Gastroesophageal sphincter (tissue), 4 donors: ENCODE measurements around the gene CEP19. TPM values are rescaled to one million over a fixed set of nuclear protein-coding genes. Genes with fewer than 3 reads are reported as not detected.
A peak's percentile ranks its signal among the peaks of the same experiment; 100 is the strongest.
"Not testable (repeated sequence)": the region's sequence is repeated elsewhere in the genome, so short reads cannot be mapped to it uniquely, and the experiment has no call there.

Experiments
- ATAC-seq: fragments of 150-250 bp; one replicate; pipeline ENCODE4 v1.9.1; 2016; ENCODE audit warnings: mild to moderate bottlenecking, moderate library complexity
- H3K27ac ChIP-seq, 4 donors: fragments of 200-600 bp; sonication (generic) in 3 of 4; 1 replicate in 3 of 4; 2 replicates in 1 of 4; pipeline ENCODE4 v1.5.1; 2016 to 2019
- H3K27me3 ChIP-seq: fragments of 200-600 bp; sonication (generic); one replicate; pipeline ENCODE4 v1.5.1; 2019
- H3K36me3 ChIP-seq, 2 donors: fragments of 200-600 bp; sonication (generic); one replicate each; pipeline ENCODE4 v1.5.1; 2019; ENCODE audit warnings: control low read depth in 1 of 2
- H3K4me1 ChIP-seq, 3 donors: fragments of 200-600 bp; sonication (generic); 1 replicate in 2 of 3; 2 replicates in 1 of 3; pipeline ENCODE4 v1.5.1; 2016 to 2019; ENCODE audit warnings: control low read depth in 2 of 3
- H3K4me3 ChIP-seq, 2 donors: fragments of 200-600 bp; sonication (generic); one replicate each; pipeline ENCODE4 v1.5.1; 2019; ENCODE audit warnings: mild to moderate bottlenecking in 1 of 2, moderate library complexity in 1 of 2
- H3K9me3 ChIP-seq, 3 donors: fragments of 200-600 bp; sonication (generic); one replicate each; pipeline ENCODE4 v1.5.1; 2017 to 2019; ENCODE audit warnings: control low read depth in 2 of 3
- EP300 ChIP-seq: sonication (generic); formaldehyde crosslinking; IDR thresholded peaks from one replicate; pipeline ENCODE4 v1.6.1; 2017; ENCODE audit warnings: antibody characterized with exemption, mild to moderate bottlenecking
- POLR2A ChIP-seq, 2 donors: fragments of 450-650 bp; IDR thresholded peaks; one replicate each; pipeline ENCODE4 v1.6.1; 2017; ENCODE audit warnings: antibody characterized with exemption in 2 of 2, mild to moderate bottlenecking in 2 of 2, moderate library complexity in 1 of 2
- POLR2AphosphoS5 ChIP-seq: sonication (generic); formaldehyde crosslinking; IDR thresholded peaks from one replicate; pipeline ENCODE4 v1.6.1; 2017; ENCODE audit warnings: antibody characterized with exemption
- WGBS, 2 donors: methylation state at CpG; one replicate each; pipeline ENCODE4 v1.1.5; 2018; ENCODE audit warnings: low coverage in 1 of 2; 5-methylcytosine and 5-hydroxymethylcytosine counted together
- total RNA-seq, 4 donors: library from RNA; depleted of rRNA; stranded (reverse); fragments of >200 nt; gene quantifications; one replicate each; pipeline ENCODE4 v1.1.0, GENCODE V29; 2016
- TF ChIP-seq, protein P1 (sequence below), 4 experiments: fragments of 200-600 bp in 2 of 4; fragments of 450-650 bp in 2 of 4; sonication (generic) in 1 of 4; IDR thresholded peaks; one replicate each; pipeline ENCODE4 v1.5.1; 2017 to 2019; ENCODE audit warnings: antibody characterized with exemption in 4 of 4, mild to moderate bottlenecking in 2 of 4, moderate library complexity in 2 of 4

Gene CEP19
- total RNA-seq, 4 donors from 2014 or later: 1.1 to 4.9 (median 2.9) TPM

DNA sequence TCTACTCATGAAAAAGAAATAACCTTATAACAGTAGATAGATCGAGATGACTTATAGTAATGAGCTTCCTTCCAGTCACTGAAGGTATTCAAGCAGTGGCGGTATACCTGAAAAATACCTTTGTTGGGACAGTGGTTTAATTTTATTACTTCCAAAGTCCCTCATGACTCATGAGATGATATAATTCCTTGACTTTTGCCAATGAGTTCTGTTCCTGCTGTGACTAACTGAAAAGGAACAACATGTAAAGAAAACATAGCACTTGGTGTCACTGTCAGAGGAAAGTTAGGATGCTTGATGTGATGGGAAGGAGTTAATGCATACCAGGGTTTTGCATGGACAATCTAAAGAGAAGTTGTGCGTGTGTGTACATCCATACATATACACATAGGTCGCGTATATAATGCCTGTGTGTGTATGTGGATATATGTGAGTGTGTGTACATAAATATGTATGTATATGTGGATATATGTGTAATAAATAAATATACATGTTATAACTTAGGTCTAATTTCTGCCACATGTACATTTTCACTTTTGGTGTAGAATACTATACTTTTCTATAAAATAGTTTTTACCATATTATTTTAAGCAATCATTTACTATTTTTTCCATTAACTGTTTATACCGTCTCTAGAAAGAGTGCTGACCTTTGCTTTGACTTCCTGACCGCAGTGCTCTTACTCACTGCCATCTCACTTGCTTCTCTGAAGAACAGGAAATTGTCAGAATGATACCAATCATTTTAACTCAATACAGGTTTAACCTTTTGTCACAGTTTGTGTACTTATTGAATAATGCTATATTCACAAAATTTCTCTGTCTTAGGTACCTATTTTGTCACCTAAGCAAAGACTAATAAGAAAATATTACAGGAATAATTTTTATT is 15.0 kb upstream of the CEP19 start:
- no peaks in the 10 kb centered on the region for H3K27me3 ChIP-seq
- no peak for TF ChIP-seq POLR2AphosphoS5
- no peak for TF ChIP-seq POLR2A (IDR thresholded peaks at IDR 0.05)
- TF ChIP-seq EP300: no peak
- TF ChIP-seq, protein P1, sequence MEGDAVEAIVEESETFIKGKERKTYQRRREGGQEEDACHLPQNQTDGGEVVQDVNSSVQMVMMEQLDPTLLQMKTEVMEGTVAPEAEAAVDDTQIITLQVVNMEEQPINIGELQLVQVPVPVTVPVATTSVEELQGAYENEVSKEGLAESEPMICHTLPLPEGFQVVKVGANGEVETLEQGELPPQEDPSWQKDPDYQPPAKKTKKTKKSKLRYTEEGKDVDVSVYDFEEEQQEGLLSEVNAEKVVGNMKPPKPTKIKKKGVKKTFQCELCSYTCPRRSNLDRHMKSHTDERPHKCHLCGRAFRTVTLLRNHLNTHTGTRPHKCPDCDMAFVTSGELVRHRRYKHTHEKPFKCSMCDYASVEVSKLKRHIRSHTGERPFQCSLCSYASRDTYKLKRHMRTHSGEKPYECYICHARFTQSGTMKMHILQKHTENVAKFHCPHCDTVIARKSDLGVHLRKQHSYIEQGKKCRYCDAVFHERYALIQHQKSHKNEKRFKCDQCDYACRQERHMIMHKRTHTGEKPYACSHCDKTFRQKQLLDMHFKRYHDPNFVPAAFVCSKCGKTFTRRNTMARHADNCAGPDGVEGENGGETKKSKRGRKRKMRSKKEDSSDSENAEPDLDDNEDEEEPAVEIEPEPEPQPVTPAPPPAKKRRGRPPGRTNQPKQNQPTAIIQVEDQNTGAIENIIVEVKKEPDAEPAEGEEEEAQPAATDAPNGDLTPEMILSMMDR (IDR thresholded peaks at IDR 0.05): no peak
- ATAC-seq: no peak
- no peak overlapping the region for H3K27ac ChIP-seq
- WGBS, 2 donors: 83 to 91% methylated on average over 7 of the region's 7 CpGs
- no peak overlapping the region for H3K4me3 ChIP-seq
- no peaks in the 10 kb centered on the region for H3K4me1 ChIP-seq
- no peaks in the 10 kb centered on the region for H3K9me3 ChIP-seq
- peaks cover 0 to 54% of the 10 kb centered on the region in 2 donors for H3K36me3 ChIP-seq

DNA sequence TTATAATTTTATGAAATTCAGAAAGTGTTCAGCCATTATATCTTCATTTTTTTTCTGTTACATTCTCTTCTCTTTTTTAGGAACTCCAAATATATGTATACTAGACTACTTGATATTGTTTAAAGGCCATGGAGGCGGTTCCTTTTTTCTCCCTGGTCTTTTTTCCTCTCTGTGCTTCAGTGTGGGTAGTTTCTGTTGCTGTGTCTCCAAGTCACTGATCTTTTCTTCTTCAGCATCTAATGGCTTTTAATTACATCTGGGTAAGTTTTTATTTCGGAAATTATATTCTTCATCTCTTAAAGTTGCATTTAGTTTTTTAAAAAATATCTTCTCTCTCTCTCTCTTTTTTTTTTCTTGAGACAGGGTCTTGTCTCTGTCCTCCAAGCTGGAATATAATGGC is 9.0 kb upstream of the CEP19 start:
- ATAC-seq: no peak
- 44 to 92% methylated on average over 2 of the region's 2 CpGs for whole genome bisulfite sequencing, 2 donors
- Histone ChIP-seq H3K4me3 (no peak overlapping the region), H3K4me1 (no peaks in the 10 kb centered on the region), H3K36me3 (peaks cover 0 to 24% of the 10 kb centered on the region in 2 donors), H3K27me3 (no peaks in the 10 kb centered on the region), H3K27ac (no peak overlapping the region), H3K9me3 (no peaks in the 10 kb centered on the region)
- TF ChIP-seq POLR2AphosphoS5 (no peak), EP300 (no peak)
- TF ChIP-seq, protein P1 (IDR thresholded peaks at IDR 0.05): no peak

GRCh38 chr3:196717162-196717561 is 5.1 kb upstream of the CEP19 start:
- not testable (repeated sequence) for H3K9me3 ChIP-seq, H3K27ac ChIP-seq, H3K27me3 ChIP-seq, H3K4me3 ChIP-seq, ATAC-seq, H3K36me3 ChIP-seq
- peaks cover 0 to 17% (median 7%) of the 10 kb centered on the region in 3 donors for H3K4me1 ChIP-seq
- WGBS, 2 donors: 59 to 87% methylated on average over 3 of the region's 3 CpGs

GRCh38 chr3:196712514-196713413 is 714 bp upstream of the CEP19 start:
- peak; percentile 92 for ATAC-seq
- 28 to 35% methylated on average over 7 to 8 of the region's 64 CpGs for WGBS, 2 donors

GRCh38 chr3:196708467-196708866 is 3.6 kb downstream of the CEP19 start:
- Histone ChIP-seq H3K4me1 (peaks cover 0 to 20% (median 9%) of the 10 kb centered on the region in 3 donors), H3K27ac (no peak overlapping the region), H3K9me3 (no peaks in the 10 kb centered on the region), H3K4me3 (no peak overlapping the region), H3K36me3 (no peaks in the 10 kb centered on the region), H3K27me3 (no peaks in the 10 kb centered on the region)
- no peak for TF ChIP-seq POLR2A (IDR thresholded peaks at IDR 0.05)
- TF ChIP-seq POLR2AphosphoS5: no peak
- no peak for TF ChIP-seq EP300
- TF ChIP-seq, protein P1 (IDR thresholded peaks at IDR 0.05): no peak
- ATAC-seq: no peak
- WGBS, 2 donors: 82 to 88% methylated on average over 7 of the region's 7 CpGs

More at GRCh38 chr3:196712514-196713413, 714 bp upstream of the CEP19 start:
- Histone ChIP-seq H3K27ac (peak overlapping the region; percentile 76 to 98 (median 94)), H3K9me3 (no peaks in the 10 kb centered on the region), H3K36me3 (no peaks in the 10 kb centered on the region), H3K4me3 (peak overlapping the region; percentile 71 to 85), H3K27me3 (no peaks in the 10 kb centered on the region), H3K4me1 (peaks cover 0 to 29% (median 11%) of the 10 kb centered on the region in 3 donors)
- TF ChIP-seq, protein P1 (IDR thresholded peaks at IDR 0.05): peak in 2 of 4 experiments; percentile 2 to 22
- no peak for TF ChIP-seq EP300
